Measurements from ENCODE around the gene LAD1.

DNA sequence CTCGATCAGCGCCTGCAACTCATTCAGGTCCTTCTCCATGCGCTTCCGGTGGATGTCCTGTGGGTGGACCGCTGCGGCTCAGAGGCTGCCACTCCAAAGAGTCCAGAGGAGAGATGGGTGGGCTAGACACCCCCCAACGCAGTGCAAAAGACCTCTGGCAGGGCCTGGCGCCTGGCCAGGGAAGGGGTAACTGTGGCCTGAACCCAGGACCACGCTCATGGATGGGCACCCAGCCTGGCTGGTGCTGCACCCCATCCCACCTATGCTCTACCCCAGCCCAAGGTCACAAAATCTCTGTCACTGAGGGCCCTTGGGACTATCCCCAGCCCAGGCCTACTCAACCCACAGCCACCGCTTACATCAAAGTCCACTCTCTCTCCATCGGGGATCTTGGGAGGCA is 33.9 kb downstream of the LAD1 start:
- TF ChIP-seq, protein P1, sequence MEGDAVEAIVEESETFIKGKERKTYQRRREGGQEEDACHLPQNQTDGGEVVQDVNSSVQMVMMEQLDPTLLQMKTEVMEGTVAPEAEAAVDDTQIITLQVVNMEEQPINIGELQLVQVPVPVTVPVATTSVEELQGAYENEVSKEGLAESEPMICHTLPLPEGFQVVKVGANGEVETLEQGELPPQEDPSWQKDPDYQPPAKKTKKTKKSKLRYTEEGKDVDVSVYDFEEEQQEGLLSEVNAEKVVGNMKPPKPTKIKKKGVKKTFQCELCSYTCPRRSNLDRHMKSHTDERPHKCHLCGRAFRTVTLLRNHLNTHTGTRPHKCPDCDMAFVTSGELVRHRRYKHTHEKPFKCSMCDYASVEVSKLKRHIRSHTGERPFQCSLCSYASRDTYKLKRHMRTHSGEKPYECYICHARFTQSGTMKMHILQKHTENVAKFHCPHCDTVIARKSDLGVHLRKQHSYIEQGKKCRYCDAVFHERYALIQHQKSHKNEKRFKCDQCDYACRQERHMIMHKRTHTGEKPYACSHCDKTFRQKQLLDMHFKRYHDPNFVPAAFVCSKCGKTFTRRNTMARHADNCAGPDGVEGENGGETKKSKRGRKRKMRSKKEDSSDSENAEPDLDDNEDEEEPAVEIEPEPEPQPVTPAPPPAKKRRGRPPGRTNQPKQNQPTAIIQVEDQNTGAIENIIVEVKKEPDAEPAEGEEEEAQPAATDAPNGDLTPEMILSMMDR (IDR thresholded peaks at IDR 0.05; ENCODE audit: poor library complexity) = no peak
- TF ChIP-seq EZH2phosphoT487 (IDR thresholded peaks at IDR 0.05; ENCODE audit: low read depth, severe bottlenecking, unreplicated experiment) (no peak), EZH2 (IDR thresholded peaks at IDR 0.05; ENCODE audit: borderline replicate concordance) (no peak)

Measured in hepatocyte (in vitro differentiated cells).